NCI-H2196 (cell line): ENCODE data around the gene KLF5.
A peak's percentile ranks its signal among the peaks of the same experiment; 100 is the strongest.

Source experiments
- DNase-seq: peaks from one replicate; lab custom pipeline; 2025; ENCODE audit not compliant: unreplicated experiment; lab: John Stamatoyannopoulos, UW

KLF5 gene

DNA sequence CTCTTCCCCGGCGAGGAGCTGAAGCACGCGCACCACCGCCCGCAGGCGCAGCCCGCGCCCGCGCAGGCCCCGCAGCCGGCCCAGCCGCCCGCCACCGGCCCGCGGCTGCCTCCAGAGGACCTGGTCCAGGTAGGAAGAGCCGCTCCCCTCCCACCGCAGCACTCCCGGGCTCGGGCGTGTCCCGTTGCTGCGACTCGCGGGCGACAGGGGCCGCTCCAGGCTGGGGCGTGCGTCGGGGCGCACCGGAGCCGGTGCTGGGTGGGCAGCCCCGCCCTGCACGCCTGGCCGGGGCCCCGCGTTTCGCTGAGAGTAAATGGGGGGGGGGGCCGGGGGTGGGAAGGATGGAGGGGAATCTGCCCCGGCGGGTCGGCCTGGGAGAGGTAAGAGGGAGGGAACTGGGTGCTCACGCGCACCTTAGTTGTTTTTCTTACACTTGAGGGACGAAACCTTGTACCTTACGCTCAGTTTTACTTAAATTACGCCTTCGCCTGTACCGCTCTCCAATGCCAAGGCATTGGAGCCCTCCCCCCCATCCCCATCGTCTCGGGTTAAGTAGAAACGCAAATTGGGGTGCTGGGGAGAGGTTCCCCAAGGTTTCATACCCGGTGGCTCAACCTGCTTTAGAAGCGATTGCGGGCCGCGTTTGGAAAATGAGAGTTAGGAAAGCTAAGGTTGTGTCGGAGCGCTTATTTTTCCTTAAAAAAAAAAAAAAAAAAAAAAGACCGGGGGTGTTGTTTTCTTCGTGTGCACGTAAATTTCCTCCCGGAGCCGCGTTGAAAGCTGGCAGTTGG lies 850 bp downstream of the KLF5 start:
- DNase-seq = peak; percentile 13

DNA sequence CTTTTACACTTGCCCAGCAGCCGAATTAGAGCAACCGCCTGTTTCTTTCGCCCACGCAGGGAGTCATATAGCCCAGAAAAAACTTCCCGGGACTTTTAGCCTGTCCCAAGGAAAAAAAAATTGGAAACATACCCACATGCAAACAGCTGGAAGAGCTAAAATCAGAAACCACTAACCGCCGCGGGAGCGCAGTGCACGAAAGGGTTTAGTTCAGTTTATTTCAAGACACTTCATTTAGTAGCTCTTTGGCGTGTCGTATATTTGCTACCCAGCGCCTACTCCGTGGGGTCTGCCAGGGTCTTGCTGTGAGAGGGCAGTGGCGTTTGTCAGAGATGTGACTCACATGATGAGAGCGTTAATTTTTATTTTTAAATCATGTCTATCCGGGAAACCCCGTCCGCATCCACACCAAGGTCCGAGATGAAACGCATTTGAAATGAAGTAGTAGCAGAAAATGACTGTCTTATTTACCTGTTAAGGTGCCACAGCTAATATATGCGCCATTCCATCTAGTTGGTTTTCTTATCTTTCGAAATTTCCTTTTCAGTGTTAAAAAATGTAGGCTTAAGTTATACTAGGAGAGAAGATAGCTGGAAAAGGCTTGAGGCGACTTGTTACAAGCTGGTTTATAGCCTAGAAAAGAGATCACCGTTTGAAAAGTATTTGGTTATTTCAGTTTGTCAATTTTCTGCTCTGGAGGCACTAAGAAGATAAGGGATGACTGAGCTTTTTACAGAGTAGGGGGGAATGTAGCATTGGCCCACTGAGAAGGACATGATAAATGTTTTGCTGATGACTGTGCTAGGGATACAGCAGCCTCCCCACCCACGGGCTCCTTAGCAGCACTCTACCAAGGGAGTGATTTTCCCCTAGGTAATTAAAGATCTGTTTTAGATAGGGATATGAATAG lies 1.7 kb downstream of the KLF5 start:
- no peak for DNase-seq

DNA sequence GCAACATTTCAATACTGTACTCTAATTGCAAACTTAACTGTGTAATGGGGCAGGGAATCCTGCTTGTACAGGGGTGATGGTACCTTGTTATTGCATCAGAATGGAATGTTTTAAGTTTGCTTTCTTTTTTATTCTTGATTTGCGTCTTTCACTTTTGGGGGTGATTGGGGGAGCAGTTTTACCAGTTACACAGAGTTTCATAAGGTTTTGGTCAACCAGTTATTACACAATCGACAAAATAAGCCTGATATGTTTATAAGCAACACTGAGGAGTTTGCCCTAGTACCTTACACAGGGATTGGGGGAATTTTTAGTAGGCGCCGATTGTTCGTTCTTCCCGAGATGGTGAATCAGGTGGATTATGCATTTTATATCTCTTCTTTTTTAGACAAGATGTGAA lies 2.7 kb downstream of the KLF5 start:
- DNase-seq = no peak

DNA sequence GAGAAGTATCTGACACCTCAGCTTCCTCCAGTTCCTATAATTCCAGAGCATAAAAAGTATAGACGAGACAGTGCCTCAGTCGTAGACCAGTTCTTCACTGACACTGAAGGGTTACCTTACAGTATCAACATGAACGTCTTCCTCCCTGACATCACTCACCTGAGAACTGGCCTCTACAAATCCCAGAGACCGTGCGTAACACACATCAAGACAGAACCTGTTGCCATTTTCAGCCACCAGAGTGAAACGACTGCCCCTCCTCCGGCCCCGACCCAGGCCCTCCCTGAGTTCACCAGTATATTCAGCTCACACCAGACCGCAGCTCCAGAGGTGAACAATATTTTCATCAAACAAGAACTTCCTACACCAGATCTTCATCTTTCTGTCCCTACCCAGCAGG lies 3.1 kb downstream of the KLF5 start:
- no peak for DNase-seq

DNA sequence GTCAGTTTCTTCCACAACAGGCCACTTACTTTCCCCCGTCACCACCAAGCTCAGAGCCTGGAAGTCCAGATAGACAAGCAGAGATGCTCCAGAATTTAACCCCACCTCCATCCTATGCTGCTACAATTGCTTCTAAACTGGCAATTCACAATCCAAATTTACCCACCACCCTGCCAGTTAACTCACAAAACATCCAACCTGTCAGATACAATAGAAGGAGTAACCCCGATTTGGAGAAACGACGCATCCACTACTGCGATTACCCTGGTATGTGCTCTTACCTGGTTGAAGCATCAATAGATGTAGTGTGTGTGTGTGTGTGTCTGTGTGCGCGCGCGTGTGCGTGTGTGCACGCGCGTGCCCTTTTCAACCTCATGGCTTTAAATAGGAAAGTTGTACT lies 3.7 kb downstream of the KLF5 start:
- no peak for DNase-seq

DNA sequence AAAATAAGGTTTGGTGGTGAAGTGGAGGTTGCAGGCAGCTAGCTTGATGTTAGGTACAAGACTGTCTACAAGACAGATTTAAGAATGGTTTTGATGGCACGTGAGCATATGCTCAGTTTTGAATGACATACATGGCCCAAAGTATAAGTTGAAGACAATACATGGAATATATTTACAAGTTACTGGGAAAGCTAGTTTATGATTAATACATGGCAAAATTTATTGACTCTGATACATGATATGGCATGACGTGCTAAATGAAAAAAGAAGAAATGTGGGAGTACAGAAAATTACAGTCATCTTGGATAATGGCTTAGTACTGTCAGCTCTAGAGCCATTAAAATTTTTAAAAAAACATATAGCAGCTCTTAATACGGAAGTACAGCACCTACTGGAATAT lies 4.4 kb downstream of the KLF5 start:
- no peak for DNase-seq

DNA sequence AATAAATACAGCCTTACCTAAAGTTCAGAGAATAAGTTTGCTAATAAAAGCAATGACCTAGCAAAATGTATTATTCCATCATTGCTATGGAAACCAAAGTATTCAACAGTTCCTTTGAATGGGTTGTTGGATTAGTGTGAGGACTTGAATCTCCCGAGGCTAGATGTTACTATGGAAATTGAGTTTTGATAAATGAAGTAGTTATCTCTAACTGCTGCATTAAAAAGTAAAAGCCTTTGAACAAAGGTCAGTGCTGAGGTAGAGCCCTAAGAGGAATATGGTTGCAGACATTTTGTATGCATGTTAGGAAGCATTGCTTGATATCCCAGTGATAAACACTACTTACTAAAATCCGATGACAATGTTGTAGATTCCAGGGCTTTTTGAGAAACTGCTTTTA lies 6.2 kb downstream of the KLF5 start:
- DNase-seq = no peak

DNA sequence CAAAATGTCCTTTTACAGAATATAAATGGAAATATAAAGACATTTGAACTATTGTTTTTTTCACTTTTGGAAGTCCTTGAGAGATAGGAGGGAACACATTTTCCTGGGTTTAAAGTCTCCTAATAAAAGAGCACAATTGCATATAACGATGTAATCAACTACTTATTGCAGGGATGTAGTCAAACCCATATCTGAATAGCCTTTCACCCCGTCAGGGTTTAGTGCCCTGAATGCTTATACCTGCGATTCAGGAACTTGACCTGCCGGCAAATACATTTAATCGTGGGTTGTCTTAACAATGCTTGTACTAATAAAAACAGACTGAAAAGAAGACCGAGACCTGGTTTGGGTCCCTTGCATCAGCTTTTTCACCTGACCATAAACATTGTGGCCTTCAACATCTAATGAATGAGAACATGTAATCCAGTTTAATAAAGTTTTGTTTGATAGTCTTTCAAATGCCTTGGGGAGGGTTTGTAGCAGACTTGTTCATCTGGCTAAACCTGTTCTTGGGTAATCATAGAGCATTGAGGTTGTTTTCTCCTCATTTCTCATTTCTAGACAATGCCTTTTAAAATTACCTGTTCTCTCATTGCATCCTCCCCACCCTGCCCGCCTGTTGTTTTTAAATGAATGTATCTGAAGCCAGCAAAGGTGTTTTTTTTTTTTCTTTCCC lies 7.0 kb downstream of the KLF5 start:
- DNase-seq = peak; percentile 5

DNA sequence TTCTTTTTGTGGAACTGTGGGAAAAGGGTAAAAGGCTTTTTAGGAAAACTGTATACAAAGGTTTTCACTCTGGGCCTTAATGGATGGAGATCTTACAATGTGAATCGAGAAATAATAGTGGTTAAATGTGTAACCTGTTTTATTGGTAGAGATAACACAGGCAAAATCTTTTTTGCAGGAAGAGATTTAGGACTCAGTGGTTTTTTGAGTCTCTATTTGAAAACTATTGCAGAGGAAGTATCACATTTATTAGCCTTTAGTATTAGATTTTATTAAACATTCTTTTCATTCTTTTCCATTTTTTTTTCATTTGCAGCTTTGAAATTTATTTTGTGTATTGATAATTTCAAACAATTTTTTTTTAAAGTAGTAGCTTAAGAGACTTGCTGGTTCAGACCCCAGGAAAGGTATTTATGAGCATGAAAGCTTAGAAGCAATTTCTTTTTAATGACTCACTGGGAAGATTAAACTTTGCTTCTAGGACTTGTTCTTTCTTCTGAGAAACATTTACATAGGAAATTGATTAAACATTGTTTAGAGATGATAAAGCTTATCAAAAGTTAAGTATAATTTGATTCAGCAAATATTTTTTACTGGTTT lies 10.5 kb downstream of the KLF5 start:
- no peak for DNase-seq

DNA sequence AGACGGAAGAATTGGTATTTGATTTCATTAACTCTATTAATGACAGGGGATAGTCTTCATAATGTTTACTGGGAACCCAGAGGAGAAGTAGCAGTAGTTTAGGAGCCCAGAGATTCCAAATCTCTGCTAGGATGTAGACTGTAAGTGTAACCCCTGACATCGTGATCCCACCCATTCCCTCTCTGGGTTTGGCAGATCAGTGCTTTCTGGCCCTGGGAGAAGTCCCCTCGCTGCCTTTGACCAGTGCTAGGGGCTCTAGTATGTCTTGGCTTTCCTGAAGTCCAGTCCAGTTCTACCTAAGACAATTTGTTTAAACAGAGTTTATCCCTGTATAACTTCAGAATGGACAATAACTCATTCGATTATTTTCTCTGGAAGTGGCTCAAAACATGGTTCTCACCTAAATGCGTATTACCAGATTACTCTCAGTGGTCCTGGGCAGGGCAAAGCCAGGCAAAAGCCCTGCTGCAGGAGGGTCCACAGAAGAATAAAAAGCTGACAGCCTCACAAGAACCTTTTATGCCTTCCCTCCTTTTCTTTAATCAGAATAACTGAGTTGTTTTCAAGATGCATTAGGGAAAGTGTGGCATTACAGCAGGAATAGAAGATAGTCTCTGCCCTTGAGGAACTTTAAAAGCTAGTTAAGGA lies 11.8 kb downstream of the KLF5 start:
- DNase-seq = no peak

DNA sequence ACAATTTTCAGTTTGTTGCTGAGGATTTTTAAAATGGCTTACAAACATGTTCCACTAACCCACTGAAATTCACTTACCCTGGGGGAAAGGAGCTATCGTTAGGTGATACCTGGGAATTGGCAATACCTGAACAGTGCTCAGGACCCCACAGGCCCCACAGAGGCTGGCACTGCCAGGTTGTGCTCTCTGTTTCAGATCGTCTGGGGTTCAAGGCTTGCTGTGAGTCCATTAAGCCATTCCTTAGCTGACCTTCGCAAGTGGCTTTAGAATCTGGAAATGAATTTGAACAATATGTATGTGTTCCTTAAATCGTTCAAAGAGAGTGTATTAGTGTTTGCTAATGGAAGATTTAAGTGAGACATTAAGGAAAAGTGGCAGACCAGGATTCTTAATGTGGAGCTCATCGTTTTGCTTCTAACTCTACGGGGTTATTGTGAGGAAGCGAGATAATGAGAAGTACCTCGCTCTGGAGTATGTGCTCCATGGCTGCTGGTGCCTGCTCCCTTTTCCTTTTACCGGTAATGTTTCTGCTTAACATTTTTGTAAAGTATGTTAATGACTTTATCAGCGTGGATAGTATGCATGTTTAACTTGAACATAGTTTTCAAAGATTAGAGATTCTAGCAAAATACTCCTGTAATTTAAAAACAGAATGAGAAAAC lies 13.6 kb downstream of the KLF5 start:
- DNase-seq = no peak

DNA sequence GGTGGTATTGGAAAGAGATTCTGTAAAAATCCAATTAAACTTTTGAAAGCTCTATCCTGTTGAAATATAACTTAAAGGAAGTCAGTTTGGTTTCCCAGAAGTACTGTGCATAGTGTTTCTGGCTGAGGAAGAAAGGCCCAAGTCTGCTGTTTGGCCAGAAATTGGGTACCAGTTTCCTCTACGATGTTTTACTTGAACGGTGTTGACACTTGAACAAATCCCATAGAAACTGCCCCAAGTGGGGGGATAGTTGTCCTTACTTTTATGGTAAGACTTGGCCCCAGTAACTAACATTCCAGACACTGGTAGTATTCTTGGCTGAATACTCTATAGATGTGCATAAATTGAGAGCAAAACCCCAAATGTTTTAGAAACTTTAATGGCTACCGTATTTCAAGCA lies 14.2 kb downstream of the KLF5 start:
- DNase-seq = no peak

DNA sequence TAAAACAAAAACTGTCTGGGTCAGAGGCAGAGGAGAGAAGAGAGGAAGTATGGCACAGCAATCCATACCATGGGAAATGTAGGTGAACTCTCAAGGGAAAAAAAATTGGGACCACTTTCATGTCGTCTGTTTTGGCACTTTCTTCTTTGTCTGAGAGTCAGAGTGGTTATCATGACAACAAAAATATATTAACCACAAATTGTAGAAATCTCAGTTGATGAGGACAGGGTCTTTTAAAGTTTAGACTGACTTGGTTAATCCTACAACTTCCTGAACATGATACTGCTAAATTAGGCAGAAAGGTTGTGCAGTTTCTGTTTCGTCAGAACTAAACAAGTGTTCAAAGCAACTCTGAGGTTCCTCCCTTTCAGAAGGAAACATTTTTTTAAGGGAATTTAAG lies 15.2 kb downstream of the KLF5 start:
- no peak for DNase-seq

DNA sequence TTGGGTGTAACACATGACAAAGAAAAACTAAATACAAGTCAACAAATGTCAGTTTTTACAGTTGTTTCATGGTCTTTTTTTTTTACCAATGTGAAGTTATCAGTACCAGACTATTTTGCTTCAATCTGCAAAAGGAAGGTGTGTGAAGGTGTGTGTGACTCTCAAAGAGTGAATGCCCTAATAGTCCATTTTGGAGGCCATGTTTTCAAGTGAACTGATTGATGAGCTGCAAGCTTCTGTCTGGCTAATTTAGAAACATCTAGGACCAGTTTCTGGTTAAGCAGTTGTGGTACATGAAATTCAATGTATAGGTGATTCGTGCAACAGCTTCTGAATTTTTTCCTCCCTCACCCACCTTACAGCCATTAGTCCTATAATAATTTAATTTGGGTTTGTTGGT lies 16.1 kb downstream of the KLF5 start:
- DNase-seq = no peak

DNA sequence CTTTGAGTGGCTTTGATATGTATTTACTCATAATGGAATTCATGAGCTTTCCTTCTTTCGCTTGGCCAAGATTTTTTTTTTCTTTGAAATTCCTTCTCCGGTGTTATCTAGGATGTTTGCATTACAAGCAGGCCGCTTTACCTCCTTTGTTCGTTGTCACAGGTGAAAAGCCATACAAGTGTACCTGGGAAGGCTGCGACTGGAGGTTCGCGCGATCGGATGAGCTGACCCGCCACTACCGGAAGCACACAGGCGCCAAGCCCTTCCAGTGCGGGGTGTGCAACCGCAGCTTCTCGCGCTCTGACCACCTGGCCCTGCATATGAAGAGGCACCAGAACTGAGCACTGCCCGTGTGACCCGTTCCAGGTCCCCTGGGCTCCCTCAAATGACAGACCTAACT lies 16.7 kb downstream of the KLF5 start:
- DNase-seq = no peak

DNA sequence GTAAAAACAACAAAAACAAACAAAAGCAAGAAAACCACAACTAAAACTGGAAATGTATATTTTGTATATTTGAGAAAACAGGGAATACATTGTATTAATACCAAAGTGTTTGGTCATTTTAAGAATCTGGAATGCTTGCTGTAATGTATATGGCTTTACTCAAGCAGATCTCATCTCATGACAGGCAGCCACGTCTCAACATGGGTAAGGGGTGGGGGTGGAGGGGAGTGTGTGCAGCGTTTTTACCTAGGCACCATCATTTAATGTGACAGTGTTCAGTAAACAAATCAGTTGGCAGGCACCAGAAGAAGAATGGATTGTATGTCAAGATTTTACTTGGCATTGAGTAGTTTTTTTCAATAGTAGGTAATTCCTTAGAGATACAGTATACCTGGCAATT lies 17.1 kb downstream of the KLF5 start:
- no peak for DNase-seq

DNA sequence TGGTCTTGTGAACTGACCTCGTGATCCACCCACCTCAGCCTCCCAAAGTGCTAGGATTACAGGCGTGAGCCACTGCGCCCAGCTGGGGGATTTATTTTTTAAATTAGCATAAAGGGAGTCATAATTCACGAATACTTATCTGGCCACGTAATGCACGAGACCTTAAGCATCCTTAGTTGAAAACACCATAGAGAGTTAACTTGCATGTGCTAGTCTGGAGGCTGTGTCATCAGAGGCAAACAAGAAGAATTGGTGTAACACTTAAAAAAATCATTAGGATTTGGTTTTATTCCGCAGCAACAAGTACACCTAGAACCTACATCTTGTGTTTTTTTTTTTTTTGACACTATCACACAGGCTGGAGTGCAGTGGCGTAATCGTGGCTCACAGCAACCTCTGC lies 19.1 kb downstream of the KLF5 start:
- DNase-seq = no peak

DNA sequence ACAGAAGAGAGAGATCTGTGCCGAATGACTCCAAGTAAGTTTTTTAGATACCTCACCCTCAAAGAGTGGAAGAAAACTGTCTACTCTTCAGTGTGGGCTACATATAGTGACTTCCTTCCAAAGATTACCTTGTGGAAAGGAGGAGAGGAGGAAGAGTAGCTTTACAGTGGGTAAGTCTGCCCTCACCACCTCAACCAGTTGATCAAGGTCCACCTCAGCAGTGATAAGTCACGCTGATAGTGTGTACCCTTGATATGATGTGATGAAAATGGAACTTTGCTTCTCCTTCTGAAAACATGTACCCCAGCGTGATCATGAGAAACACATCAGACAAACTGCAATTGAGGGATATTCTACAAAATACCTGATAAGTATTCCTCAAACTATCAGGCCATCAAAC lies 20.6 kb downstream of the KLF5 start:
- DNase-seq = no peak

DNA sequence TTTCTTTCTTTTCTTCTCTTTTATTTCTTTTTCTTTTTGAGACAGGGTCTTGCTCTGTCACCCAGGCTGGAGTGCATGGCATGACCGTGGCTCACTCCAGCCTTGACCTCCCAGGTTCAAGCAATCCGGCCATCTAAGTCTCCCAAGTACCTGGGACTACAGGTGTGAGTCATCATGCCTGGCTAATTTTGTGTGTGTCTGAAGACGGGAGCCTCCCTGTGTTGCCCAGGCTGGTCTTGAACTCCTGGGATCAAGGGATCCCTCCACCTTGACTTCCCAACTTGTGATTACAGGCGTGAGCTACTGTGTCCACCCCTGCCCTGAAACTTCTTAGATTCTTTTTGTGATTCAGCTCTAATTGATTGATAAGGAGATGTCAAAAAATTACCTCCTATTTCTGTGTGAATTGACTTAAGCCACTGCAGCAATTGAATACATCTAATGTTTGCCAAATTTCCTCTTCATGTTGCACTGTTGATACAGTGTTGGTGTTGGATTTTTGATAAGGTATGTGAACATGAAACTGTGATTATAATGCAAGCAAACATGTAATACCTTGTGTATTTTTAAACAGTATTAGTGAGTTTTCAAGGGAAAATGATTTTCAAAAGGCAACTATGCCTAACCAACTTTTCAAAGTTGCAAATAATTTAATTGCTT lies 22.6 kb downstream of the KLF5 start:
- no peak for DNase-seq

DNA sequence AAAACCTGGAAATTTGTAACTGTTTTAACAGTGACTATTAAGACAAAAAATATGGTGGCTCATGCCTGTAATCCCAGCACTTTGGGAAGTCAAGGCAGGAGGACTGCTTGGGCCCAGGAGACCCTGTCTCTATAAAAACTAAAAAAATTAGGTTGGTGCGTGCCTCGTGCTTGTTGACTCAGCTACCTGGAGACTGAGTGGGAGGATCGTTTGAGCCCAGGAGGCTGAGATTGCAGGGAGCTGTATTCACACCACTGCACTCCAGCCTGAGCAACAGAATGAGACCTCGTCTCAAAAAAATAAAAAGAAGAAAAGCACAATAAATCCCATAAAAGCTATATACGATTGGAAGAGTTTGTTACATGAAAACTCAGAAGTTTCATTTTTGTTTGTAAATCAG lies 23.7 kb downstream of the KLF5 start:
- DNase-seq = no peak
